ENCODE results near the gene PCSK2. TPM values are rescaled to one million over a fixed set of nuclear protein-coding genes. Genes with fewer than 3 reads are reported as not detected.

PCSK2 gene
- total RNA-seq, 1 experiment from 2014 or later, result not detected

DNA sequence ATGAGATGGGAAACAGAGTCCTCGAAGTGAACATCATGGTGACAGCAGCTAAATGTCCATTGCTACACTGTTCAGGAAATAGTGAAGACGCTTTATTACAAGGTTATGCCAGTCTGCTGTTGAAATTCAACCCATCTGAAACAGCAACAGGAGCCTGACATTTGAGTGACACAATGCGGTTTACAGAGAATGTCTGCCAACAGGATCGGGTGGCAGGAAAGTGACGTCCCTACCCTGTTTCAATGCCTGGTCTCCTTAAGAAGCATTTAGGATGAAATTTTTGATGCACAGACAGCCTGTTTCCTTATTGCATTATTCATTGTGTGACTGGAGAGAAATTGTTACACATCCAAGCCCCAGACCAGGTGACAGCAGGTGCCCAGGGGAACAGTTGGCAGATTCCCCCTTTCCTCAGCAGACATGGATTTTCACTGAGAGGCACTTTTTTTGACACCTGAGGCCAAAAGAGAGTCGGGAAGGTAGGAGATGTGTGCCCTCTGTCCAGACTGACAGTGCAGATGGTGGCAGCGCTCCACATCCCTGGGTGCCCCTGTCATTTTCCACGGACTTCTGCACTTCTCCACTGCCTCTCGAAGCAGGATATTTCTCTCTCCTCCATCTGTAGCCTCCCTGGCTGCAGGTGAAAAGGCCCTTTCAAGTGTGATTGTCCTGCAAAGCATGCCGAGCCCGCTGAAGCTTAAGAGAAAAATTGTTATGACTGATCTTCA is 216.5 kb downstream of the PCSK2 start:
- intact Hi-C loops (cut with micrococcal nuclease; ENCODE audit: unreplicated experiment), result no loop called here
- no peak for DNase-seq
- TF ChIP-seq, protein P1, sequence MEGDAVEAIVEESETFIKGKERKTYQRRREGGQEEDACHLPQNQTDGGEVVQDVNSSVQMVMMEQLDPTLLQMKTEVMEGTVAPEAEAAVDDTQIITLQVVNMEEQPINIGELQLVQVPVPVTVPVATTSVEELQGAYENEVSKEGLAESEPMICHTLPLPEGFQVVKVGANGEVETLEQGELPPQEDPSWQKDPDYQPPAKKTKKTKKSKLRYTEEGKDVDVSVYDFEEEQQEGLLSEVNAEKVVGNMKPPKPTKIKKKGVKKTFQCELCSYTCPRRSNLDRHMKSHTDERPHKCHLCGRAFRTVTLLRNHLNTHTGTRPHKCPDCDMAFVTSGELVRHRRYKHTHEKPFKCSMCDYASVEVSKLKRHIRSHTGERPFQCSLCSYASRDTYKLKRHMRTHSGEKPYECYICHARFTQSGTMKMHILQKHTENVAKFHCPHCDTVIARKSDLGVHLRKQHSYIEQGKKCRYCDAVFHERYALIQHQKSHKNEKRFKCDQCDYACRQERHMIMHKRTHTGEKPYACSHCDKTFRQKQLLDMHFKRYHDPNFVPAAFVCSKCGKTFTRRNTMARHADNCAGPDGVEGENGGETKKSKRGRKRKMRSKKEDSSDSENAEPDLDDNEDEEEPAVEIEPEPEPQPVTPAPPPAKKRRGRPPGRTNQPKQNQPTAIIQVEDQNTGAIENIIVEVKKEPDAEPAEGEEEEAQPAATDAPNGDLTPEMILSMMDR (IDR thresholded peaks at IDR 0.05; ENCODE audit: unreplicated experiment), result no peak
- CTCF ChIA-PET, result no interaction called here
- Mint-ChIP-seq H3K27ac (ENCODE audit: unreplicated experiment) (no peak overlapping the region), H3K27me3 (ENCODE audit: unreplicated experiment) (peaks cover 24% of the 10 kb centered on the region), H3K9me3 (ENCODE audit: low read depth, unreplicated experiment) (no peaks in the 10 kb centered on the region), H3K4me3 (ENCODE audit: low read depth, unreplicated experiment) (no peak overlapping the region), H3K4me1 (ENCODE audit: low read depth, unreplicated experiment) (no peaks in the 10 kb centered on the region), H3K36me3 (ENCODE audit: insufficient read depth, unreplicated experiment) (no peaks in the 10 kb centered on the region)
- no TSS peak for BruUV-seq (replicated peaks)

DNA sequence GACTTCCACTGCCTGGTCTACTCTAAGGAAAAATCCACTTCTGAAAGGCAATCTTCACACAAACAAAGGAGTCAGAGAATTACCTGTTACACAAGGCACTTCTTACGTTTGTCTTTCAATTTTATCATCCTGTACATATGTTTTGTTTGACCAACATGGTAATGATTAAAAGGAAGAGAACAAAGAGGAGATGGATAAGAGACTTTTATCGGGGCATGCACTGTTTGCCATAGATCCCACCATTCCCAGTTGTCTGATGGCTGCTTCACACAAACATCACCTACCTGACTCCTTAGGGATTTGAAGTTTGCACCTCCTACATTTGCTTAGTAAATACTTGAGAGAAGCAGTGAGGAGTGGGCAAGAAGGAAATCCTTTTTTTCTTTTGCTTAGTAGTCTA is 217.3 kb downstream of the PCSK2 start:
- CTCF ChIA-PET, result no interaction called here
- H3K4me3 Mint-ChIP-seq (ENCODE audit: low read depth, unreplicated experiment), result no peak overlapping the region
- no peak for DNase-seq
- H3K36me3 Mint-ChIP-seq (ENCODE audit: insufficient read depth, unreplicated experiment), result no peaks in the 10 kb centered on the region
- H3K27me3 Mint-ChIP-seq (ENCODE audit: unreplicated experiment), result peaks cover 19% of the 10 kb centered on the region
- no peaks in the 10 kb centered on the region for H3K9me3 Mint-ChIP-seq (ENCODE audit: low read depth, unreplicated experiment)
- intact Hi-C loops (cut with micrococcal nuclease; ENCODE audit: unreplicated experiment), result no loop called here
- no peak overlapping the region for H3K27ac Mint-ChIP-seq (ENCODE audit: unreplicated experiment)
- no peaks in the 10 kb centered on the region for H3K4me1 Mint-ChIP-seq (ENCODE audit: low read depth, unreplicated experiment)
- BruUV-seq (replicated peaks), result no TSS peak
- TF ChIP-seq, protein P1 (IDR thresholded peaks at IDR 0.05; ENCODE audit: unreplicated experiment), result no peak

DNA sequence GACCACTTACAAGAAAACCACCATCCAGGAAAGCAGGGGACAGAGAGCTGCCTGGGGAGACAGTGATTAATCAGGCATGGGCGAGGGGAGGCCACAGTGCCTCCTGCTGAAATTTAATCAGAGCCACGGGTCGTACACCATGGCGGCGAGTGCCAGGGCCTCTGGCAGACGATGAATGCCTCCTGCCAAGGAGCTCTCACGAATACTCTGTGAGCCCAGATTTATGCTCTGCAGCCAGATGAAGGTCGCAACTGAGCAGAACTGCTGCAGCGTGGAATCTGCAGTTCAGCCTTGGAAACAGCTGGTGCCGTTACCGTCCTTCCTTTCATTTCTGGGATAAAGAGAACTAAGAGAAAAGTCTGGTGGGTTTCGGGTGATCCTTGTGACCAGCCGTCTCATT is 218.7 kb downstream of the PCSK2 start:
- TF ChIP-seq, protein P1 (IDR thresholded peaks at IDR 0.05; ENCODE audit: unreplicated experiment), result no peak
- H3K27ac Mint-ChIP-seq (ENCODE audit: unreplicated experiment), result no peak overlapping the region
- BruUV-seq (replicated peaks), result no TSS peak
- intact Hi-C loops (cut with micrococcal nuclease; ENCODE audit: unreplicated experiment), result no loop called here
- CTCF ChIA-PET, result no interaction called here
- H3K9me3 Mint-ChIP-seq (ENCODE audit: low read depth, unreplicated experiment), result no peaks in the 10 kb centered on the region
- peaks cover 11% of the 10 kb centered on the region for H3K27me3 Mint-ChIP-seq (ENCODE audit: unreplicated experiment)
- no peak overlapping the region for H3K4me3 Mint-ChIP-seq (ENCODE audit: low read depth, unreplicated experiment)
- no peaks in the 10 kb centered on the region for H3K36me3 Mint-ChIP-seq (ENCODE audit: insufficient read depth, unreplicated experiment)
- H3K4me1 Mint-ChIP-seq (ENCODE audit: low read depth, unreplicated experiment), result no peaks in the 10 kb centered on the region
- DNase-seq, result no peak

DNA sequence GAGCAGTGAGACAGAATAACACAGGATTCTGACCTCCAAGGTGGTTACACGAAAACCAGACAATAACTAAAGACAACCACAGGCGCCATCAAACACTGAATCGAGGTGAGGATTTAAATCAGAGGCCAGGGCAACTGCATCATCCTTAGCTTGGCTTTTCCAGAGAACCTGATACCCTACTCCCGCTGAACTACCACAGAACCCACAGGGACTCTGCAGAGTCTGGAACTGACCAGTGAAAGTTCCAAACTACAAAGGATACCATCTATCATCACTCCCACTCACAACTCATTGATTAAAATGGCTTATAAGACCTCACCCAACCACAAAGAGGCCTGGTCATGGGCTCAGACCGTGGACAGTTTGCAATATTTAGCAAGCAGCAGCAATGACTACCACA is 219.3 kb downstream of the PCSK2 start:
- TF ChIP-seq, protein P1 (IDR thresholded peaks at IDR 0.05; ENCODE audit: unreplicated experiment), result no peak
- intact Hi-C loops (cut with micrococcal nuclease; ENCODE audit: unreplicated experiment), result no loop called here
- no peak overlapping the region for H3K4me3 Mint-ChIP-seq (ENCODE audit: low read depth, unreplicated experiment)
- H3K9me3 Mint-ChIP-seq (ENCODE audit: low read depth, unreplicated experiment), result no peaks in the 10 kb centered on the region
- no TSS peak for BruUV-seq (replicated peaks)
- peaks cover 7% of the 10 kb centered on the region for H3K27me3 Mint-ChIP-seq (ENCODE audit: unreplicated experiment)
- no peaks in the 10 kb centered on the region for H3K36me3 Mint-ChIP-seq (ENCODE audit: insufficient read depth, unreplicated experiment)
- no peaks in the 10 kb centered on the region for H3K4me1 Mint-ChIP-seq (ENCODE audit: low read depth, unreplicated experiment)
- no peak for DNase-seq
- H3K27ac Mint-ChIP-seq (ENCODE audit: unreplicated experiment), result no peak overlapping the region
- CTCF ChIA-PET, result no interaction called here
